PC-9 (cell line): ENCODE data around the gene NUDT3. TPM values are rescaled to one million over a fixed set of nuclear protein-coding genes. Genes with fewer than 3 reads are reported as not detected.

Source experiments
- BruUV-seq: library from RNA; stranded (reverse); fragments of 400-500 nt; replicated peaks from 2 replicates; lab custom pipeline; 2021; lab: Mats Ljungman, UMichigan
- CTCF ChIA-PET: fragments of 300-600 bp; sonication (Branson Sonifier 250); formaldehyde crosslinking; loops from one replicate; lab custom pipeline; 2022; ENCODE audit warnings: antibody characterized with exemption; lab: Charles Lee
- POLR2A ChIA-PET: fragments of 300-600 bp; sonication (Branson Sonifier 250); formaldehyde crosslinking; loops from one replicate; lab custom pipeline; 2022; ENCODE audit warnings: antibody characterized with exemption; ENCODE audit not compliant: unreplicated experiment; lab: Charles Lee
- DNase-seq, 2 experiments: peaks; one replicate each; pipeline versions ENCODE4 v3.0.0 to v3.0.0-alpha.2; 2015 to 2022; ENCODE audit warnings: mixed read lengths in 1 of 2
- H2AFZ ChIP-seq: fragments of 200-600 bp; sonication (generic); 2 replicates; pipeline ENCODE4 v1.8.1; 2017; ENCODE audit warnings: antibody characterized with exemption
- H3F3A ChIP-seq: fragments of 200-600 bp; sonication (generic); 2 replicates; pipeline ENCODE4 v1.8.1; 2017; ENCODE audit warnings: antibody characterized with exemption, mild to moderate bottlenecking, low read depth; ENCODE audit not compliant: insufficient read depth
- H3K27ac ChIP-seq: fragments of 200-600 bp; sonication (generic); 2 replicates; pipeline ENCODE4 v1.6.1; 2016; ENCODE audit warnings: mixed run types
- H3K27me3 ChIP-seq: fragments of 200-600 bp; sonication (generic); 2 replicates; pipeline ENCODE4 v1.6.1; 2016; ENCODE audit warnings: low read depth, mixed run types; ENCODE audit not compliant: insufficient read depth
- H3K36me3 ChIP-seq: fragments of 200-600 bp; sonication (generic); 2 replicates; pipeline ENCODE4 v1.6.1; 2016; ENCODE audit warnings: low read depth, mixed run types
- H3K4me1 ChIP-seq: fragments of 200-600 bp; sonication (generic); replicated peaks from 2 replicates; pipeline ENCODE4 v1.6.1; 2016; ENCODE audit warnings: mixed run types; ENCODE audit not compliant: insufficient read depth
- H3K4me2 ChIP-seq: fragments of 200-600 bp; sonication (generic); 2 replicates; pipeline ENCODE4 v1.6.1; 2017; ENCODE audit warnings: mixed run types
- H3K4me3 ChIP-seq: fragments of 200-600 bp; sonication (generic); 2 replicates; pipeline ENCODE4 v1.6.1; 2016; ENCODE audit warnings: mixed run types
- H3K79me2 ChIP-seq: fragments of 200-600 bp; sonication (generic); 2 replicates; pipeline ENCODE4 v1.6.1; 2017; ENCODE audit warnings: low read depth, mixed run types
- H3K9me2 ChIP-seq: fragments of 200-600 bp; sonication (generic); 2 replicates; pipeline ENCODE4 v1.8.1; 2017; ENCODE audit warnings: mild to moderate bottlenecking; ENCODE audit not compliant: insufficient read depth
- H3K9me3 ChIP-seq: fragments of 200-600 bp; sonication (generic); 2 replicates; pipeline ENCODE4 v1.8.1; 2016; ENCODE audit warnings: low read depth; ENCODE audit not compliant: insufficient read depth
- H4K20me1 ChIP-seq: fragments of 200-600 bp; sonication (generic); 2 replicates; pipeline ENCODE4 v1.8.1; 2017; ENCODE audit not compliant: insufficient read depth
- CTCF ChIP-seq: fragments of 200-600 bp; sonication (generic); conservative IDR thresholded peaks from 2 replicates; pipeline ENCODE4 v1.6.1; 2017; ENCODE audit warnings: mixed run types, antibody characterized with exemption, mild to moderate bottlenecking, moderate library complexity
- EZH2 ChIP-seq: fragments of 200-600 bp; sonication (generic); IDR thresholded peaks from 2 replicates; pipeline ENCODE4 v1.8.0; 2017; ENCODE audit warnings: antibody characterized with exemption, low read depth
- intact Hi-C: fragments of 100-400 bp; cut with micrococcal nuclease; formaldehyde crosslinking; loops from one replicate; pipeline ENCODE4 v1.10.0; 2022; ENCODE audit not compliant: unreplicated experiment
- total RNA-seq: library from RNA; stranded (reverse); gene quantifications from 2 replicates; pipeline ENCODE4 v1.2.3, GENCODE V29; 2021

NUDT3 gene
- total RNA-seq, 1 experiment from 2014 or later = 19.1 TPM

DNA sequence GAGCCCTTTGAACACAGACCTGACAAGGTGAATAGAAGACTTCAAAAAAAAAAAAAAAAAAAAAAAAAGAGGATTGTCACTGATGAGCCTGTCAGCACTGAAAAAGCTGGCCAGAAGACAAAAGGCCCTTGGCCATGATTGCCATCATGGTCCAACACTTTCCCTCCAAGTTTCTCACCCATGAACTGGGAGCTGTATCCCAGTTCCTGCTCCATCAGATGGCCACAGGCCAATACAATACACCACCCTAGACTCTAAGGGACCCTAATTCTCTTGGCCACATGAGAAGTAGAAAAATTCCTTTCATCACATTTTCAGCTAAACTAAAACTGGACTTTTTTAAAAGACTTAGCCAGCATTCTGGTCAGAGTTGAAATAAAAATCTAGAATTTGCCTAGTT lies 50.2 kb downstream of the NUDT3 start:
- H3K4me1 ChIP-seq = peaks cover 25% of the 10 kb centered on the region
- peaks cover 4% of the 10 kb centered on the region; the same call in 1 of the 2 replicates for H3F3A ChIP-seq
- H3K27ac ChIP-seq = no peak overlapping the region
- no TSS peak for BruUV-seq
- no peak overlapping the region for H3K4me3 ChIP-seq
- CTCF ChIA-PET = no interaction called here
- DNase-seq = no peak
- H3K4me2 ChIP-seq = no peak overlapping the region
- H3K36me3 ChIP-seq = no peaks in the 10 kb centered on the region; the same call in 1 of the 2 replicates
- peaks cover 9% of the 10 kb centered on the region; the same call in 1 of the 2 replicates for H4K20me1 ChIP-seq
- H3K9me3 ChIP-seq = no peaks in the 10 kb centered on the region
- intact Hi-C loops = no loop called here
- H3K79me2 ChIP-seq = peaks cover 53% of the 10 kb centered on the region
- H3K27me3 ChIP-seq = no peaks in the 10 kb centered on the region
- POLR2A ChIA-PET = no interaction called here
- no peaks in the 10 kb centered on the region for H3K9me2 ChIP-seq
- TF ChIP-seq CTCF (no peak), EZH2 (no peak)
- H2AFZ ChIP-seq = no peak overlapping the region

DNA sequence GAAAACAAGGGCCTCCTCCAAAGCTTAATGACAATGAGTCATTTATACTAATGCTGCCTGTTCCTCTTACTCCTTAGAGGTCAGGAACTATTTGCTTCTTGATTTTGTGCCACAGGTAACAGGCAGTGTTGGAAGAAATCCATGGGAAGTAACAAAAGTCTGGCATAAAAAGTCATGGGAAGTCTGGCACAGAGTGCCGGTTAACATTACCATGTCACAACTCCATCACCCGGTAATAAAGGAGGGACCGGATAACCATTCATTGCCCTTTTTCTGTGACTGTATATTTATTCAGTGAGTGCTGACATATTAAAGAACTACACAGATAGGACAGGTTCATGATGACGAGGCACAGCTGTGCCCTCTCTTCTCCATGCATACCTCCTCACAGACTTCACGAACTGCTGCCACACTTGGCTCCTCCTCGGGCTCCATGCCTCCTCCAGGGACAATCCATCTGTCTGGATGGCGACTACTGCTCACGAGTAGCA lies 50.9 kb downstream of the NUDT3 start:
- TF ChIP-seq CTCF (no peak), EZH2 (no peak)
- Histone ChIP-seq H3K4me2 (no peak overlapping the region), H3K4me1 (peaks cover 32% of the 10 kb centered on the region), H3K9me3 (no peaks in the 10 kb centered on the region), H4K20me1 (peaks cover 9% of the 10 kb centered on the region; the same call in 1 of the 2 replicates), H3K4me3 (no peak overlapping the region), H3K36me3 (no peaks in the 10 kb centered on the region; the same call in 1 of the 2 replicates), H3F3A (peaks cover 4% of the 10 kb centered on the region; the same call in 1 of the 2 replicates), H3K79me2 (peaks cover 53% of the 10 kb centered on the region), H3K27ac (no peak overlapping the region), H2AFZ (no peak overlapping the region), H3K27me3 (no peaks in the 10 kb centered on the region), H3K9me2 (no peaks in the 10 kb centered on the region)
- no TSS peak for BruUV-seq
- intact Hi-C loops = no loop called here
- ChIA-PET CTCF (interaction anchor here (0.6 kb wide), 1 partner anchor 74 kb away, joined by 5 read pairs; no protein-coding TSS in a partner anchor), POLR2A (no interaction called here)
- DNase-seq = no peak

- Histone ChIP-seq H3K4me3 (no peak overlapping the region), H3K4me1 (peaks cover 32% of the 10 kb centered on the region), H3K9me2 (no peaks in the 10 kb centered on the region), H3K79me2 (peaks cover 53% of the 10 kb centered on the region), H3K27ac (no peak overlapping the region), H3K4me2 (no peak overlapping the region), H3F3A (peaks cover 9% of the 10 kb centered on the region; the same call in 1 of the 2 replicates), H2AFZ (no peak overlapping the region), H3K9me3 (no peaks in the 10 kb centered on the region), H4K20me1 (peaks cover 8% of the 10 kb centered on the region; the same call in 1 of the 2 replicates), H3K27me3 (no peaks in the 10 kb centered on the region), H3K36me3 (no peaks in the 10 kb centered on the region; the same call in 1 of the 2 replicates)
- TF ChIP-seq EZH2 (no peak), CTCF (no peak)
- DNase-seq = no peak
- BruUV-seq = no TSS peak
- POLR2A ChIA-PET = no interaction called here
- CTCF ChIA-PET = interaction anchor here (0.6 kb wide), 1 partner anchor 74 kb away, joined by 5 read pairs; no protein-coding TSS in a partner anchor
- intact Hi-C loops = no loop called here
These were observed 51.5 kb downstream of the NUDT3 start for GRCh38 chr6:34340906-34341480.
